ENCODE data around the gene KCNK10.

DNA sequence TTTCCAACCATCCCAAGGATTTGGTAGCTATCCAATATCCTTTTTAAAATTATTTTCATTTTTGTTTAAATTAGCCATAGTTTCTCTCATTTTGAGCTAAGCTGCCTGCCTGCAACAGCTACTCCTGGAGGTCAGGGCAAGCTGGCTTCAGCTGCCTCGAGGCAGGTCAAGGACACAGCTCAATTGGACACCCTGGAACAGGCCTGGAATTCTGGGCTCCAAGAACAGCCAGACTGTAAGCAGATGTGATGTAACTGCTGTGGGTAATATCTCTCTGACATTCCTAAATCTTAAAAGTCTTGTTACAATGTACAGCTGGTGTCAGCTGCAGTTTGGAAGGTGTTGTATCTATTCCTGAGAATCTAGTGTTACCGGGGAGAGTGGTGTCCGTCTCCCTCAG, 119.8 kb downstream of the KCNK10 start:
- TF ChIP-seq, protein P1, sequence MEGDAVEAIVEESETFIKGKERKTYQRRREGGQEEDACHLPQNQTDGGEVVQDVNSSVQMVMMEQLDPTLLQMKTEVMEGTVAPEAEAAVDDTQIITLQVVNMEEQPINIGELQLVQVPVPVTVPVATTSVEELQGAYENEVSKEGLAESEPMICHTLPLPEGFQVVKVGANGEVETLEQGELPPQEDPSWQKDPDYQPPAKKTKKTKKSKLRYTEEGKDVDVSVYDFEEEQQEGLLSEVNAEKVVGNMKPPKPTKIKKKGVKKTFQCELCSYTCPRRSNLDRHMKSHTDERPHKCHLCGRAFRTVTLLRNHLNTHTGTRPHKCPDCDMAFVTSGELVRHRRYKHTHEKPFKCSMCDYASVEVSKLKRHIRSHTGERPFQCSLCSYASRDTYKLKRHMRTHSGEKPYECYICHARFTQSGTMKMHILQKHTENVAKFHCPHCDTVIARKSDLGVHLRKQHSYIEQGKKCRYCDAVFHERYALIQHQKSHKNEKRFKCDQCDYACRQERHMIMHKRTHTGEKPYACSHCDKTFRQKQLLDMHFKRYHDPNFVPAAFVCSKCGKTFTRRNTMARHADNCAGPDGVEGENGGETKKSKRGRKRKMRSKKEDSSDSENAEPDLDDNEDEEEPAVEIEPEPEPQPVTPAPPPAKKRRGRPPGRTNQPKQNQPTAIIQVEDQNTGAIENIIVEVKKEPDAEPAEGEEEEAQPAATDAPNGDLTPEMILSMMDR (conservative IDR thresholded peaks at IDR 0.05; ENCODE audit: low read length): no peak
- no peak for TF ChIP-seq EZH2phosphoT487 (IDR thresholded peaks at IDR 0.05; ENCODE audit: borderline replicate concordance, low read depth, low read length)

All from OCI-LY7 (cell line).